CD4-positive, CD25-positive, alpha-beta regulatory T cell (primary cell): ENCODE data around the gene LAMTOR5. TPM values are rescaled to one million over a fixed set of nuclear protein-coding genes. Genes with fewer than 3 reads are reported as not detected.
"Not testable (repeated sequence)": the region's sequence is repeated elsewhere in the genome, so short reads cannot be mapped to it uniquely, and the experiment has no call there.

Source experiments
- ATAC-seq, 2 donors: fragments of 150-1000 bp; cut with Tn5 transposase; one replicate each; pipeline ENCODE4 v1.10.0; 2021; ENCODE audit warnings: low read depth in 2 of 2, moderate number of reproducible peaks in 2 of 2, moderate library complexity in 1 of 2
- DNase-seq, 3 donors: peaks; one replicate each; pipeline versions ENCODE4 v3.0.0 to v3.0.0-alpha.2; 2012 to 2022; ENCODE audit warnings: mixed read lengths in 1 of 3
- H3K27ac ChIP-seq: one replicate; pipeline ENCODE4 v1.7.0; 2013; ENCODE audit warnings: mild to moderate bottlenecking, low read length; ENCODE audit not compliant: insufficient read depth, poor library complexity, severe bottlenecking
- H3K27me3 ChIP-seq: one replicate; pipeline ENCODE4 v1.7.0; 2013; ENCODE audit warnings: low read length; ENCODE audit not compliant: control insufficient read depth, insufficient read depth
- H3K36me3 ChIP-seq: one replicate; pipeline ENCODE4 v1.7.0; 2013; ENCODE audit warnings: mild to moderate bottlenecking, low read length, moderate library complexity; ENCODE audit not compliant: control insufficient read depth, insufficient read depth
- H3K4me1 ChIP-seq: 2 replicates; pipeline ENCODE4 v1.7.0; 2013; ENCODE audit warnings: mild to moderate bottlenecking, low read length; ENCODE audit not compliant: insufficient read depth, control insufficient read depth, poor library complexity, severe bottlenecking
- H3K4me3 ChIP-seq: one replicate; pipeline ENCODE4 v1.7.0; 2013; ENCODE audit warnings: low read depth, mild to moderate bottlenecking, low read length, moderate library complexity
- H3K9me3 ChIP-seq, 2 experiments: 1 replicate in 1 of 2; 2 replicates in 1 of 2; pipeline ENCODE4 v1.7.0; 2013; ENCODE audit warnings: low read length in 2 of 2, mild to moderate bottlenecking in 1 of 2, moderate library complexity in 1 of 2; ENCODE audit not compliant: control insufficient read depth in 2 of 2
- H3K27ac Mint-ChIP-seq, 3 donors: one replicate each; pipeline ENCODE4 v1.8.0; 2020 to 2022; ENCODE audit warnings: mild to moderate bottlenecking in 3 of 3, mixed read lengths in 3 of 3, moderate library complexity in 2 of 3
- H3K27me3 Mint-ChIP-seq: one replicate; pipeline ENCODE4 v1.8.0; 2022; ENCODE audit warnings: mild to moderate bottlenecking, mixed read lengths
- H3K36me3 Mint-ChIP-seq: one replicate; pipeline ENCODE4 v1.8.0; 2020; ENCODE audit warnings: mixed read lengths
- H3K4me1 Mint-ChIP-seq, 4 donors: one replicate each; pipeline ENCODE4 v1.8.0; 2020 to 2022; ENCODE audit warnings: mixed read lengths in 4 of 4, mild to moderate bottlenecking in 1 of 4
- H3K4me3 Mint-ChIP-seq, 4 donors: one replicate each; pipeline ENCODE4 v1.8.0; 2020 to 2022; ENCODE audit warnings: mild to moderate bottlenecking in 4 of 4, mixed read lengths in 4 of 4, moderate library complexity in 3 of 4
- H3K9me3 Mint-ChIP-seq, 7 donors: one replicate each; pipeline ENCODE4 v1.8.0; 2020 to 2022; ENCODE audit warnings: mixed read lengths in 7 of 7, mild to moderate bottlenecking in 3 of 7, moderate library complexity in 2 of 7
- polyA plus RNA-seq, 4 donors: library from polyadenylated mRNA; unstranded; fragments of 300-500 nt; fragmentation: Illumina TruSeq; gene quantifications; one replicate each; pipeline ENCODE4 v1.2.3, GENCODE V29; 2021
- total RNA-seq: library from RNA; stranded (reverse); gene quantifications from one replicate; pipeline ENCODE4 v1.2.3, GENCODE V29; 2022

LAMTOR5 gene
- total and polyA plus RNA-seq, 5 donors from 2014 or later: 79.3 to 409 (median 294) TPM

- not testable (repeated sequence) for H3K4me1 Mint-ChIP-seq, H3K27ac ChIP-seq, DNase-seq, H3K4me3 ChIP-seq, H3K4me3 Mint-ChIP-seq, H3K36me3 Mint-ChIP-seq, H3K9me3 ChIP-seq, ATAC-seq, H3K9me3 Mint-ChIP-seq, H3K4me1 ChIP-seq, H3K36me3 ChIP-seq, H3K27me3 ChIP-seq
- Mint-ChIP-seq H3K27ac (peak overlapping the region in 1 of 3 donors; percentile 29), H3K27me3 (peaks cover 12% of the 10 kb centered on the region)
Measured at GRCh38 chr1:110437645-110438299, 30.3 kb upstream of the LAMTOR5 start.

- no peaks in the 10 kb centered on the region for H3K36me3 ChIP-seq
- H3K4me3 ChIP-seq: no peak overlapping the region
- no peaks in the 10 kb centered on the region for H3K9me3 Mint-ChIP-seq
- ATAC-seq: no peak
- no peak overlapping the region for H3K27ac Mint-ChIP-seq
- no peaks in the 10 kb centered on the region for H3K9me3 ChIP-seq
- no peaks in the 10 kb centered on the region for H3K4me1 ChIP-seq
- H3K36me3 Mint-ChIP-seq: no peaks in the 10 kb centered on the region
- no peak for DNase-seq
- H3K4me1 Mint-ChIP-seq: no peaks in the 10 kb centered on the region
- H3K27ac ChIP-seq: no peak overlapping the region
- no peak overlapping the region for H3K4me3 Mint-ChIP-seq
- peaks cover 3% of the 10 kb centered on the region for H3K27me3 ChIP-seq
- peaks cover 18% of the 10 kb centered on the region for H3K27me3 Mint-ChIP-seq
Measured at GRCh38 chr1:110436635-110437034, 29.1 kb upstream of the LAMTOR5 start.

DNA sequence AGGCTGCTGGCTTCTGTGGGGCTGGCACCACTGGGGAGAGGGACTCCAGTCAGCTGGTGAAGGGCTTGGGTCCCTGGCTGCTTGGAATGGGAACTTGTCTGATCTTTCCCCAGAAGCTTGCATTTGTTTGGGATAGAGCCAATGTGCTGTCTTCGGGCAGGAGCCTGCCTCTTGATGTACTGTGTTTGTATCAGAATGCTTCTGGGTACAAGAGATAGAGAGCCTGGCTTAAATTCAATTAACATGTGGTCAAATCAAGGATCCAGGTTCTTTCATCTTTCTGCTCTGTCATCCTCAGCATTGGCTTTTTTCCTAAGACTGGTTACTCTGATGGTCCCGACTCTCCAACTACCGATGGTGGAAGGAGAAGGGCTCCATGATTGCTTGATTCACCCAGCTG is 27.5 kb upstream of the LAMTOR5 start:
- H3K27ac Mint-ChIP-seq: no peak overlapping the region
- no peaks in the 10 kb centered on the region for H3K36me3 ChIP-seq
- H3K36me3 Mint-ChIP-seq: no peaks in the 10 kb centered on the region
- H3K4me1 ChIP-seq: no peaks in the 10 kb centered on the region
- ATAC-seq (no peak), DNase-seq (no peak)
- no peak overlapping the region for H3K4me3 ChIP-seq
- no peaks in the 10 kb centered on the region for H3K9me3 Mint-ChIP-seq
- no peaks in the 10 kb centered on the region for H3K4me1 Mint-ChIP-seq
- H3K27me3 Mint-ChIP-seq: peaks cover 22% of the 10 kb centered on the region
- no peaks in the 10 kb centered on the region for H3K9me3 ChIP-seq
- no peak overlapping the region for H3K4me3 Mint-ChIP-seq
- H3K27me3 ChIP-seq: peaks cover 5% of the 10 kb centered on the region
- no peak overlapping the region for H3K27ac ChIP-seq

DNA sequence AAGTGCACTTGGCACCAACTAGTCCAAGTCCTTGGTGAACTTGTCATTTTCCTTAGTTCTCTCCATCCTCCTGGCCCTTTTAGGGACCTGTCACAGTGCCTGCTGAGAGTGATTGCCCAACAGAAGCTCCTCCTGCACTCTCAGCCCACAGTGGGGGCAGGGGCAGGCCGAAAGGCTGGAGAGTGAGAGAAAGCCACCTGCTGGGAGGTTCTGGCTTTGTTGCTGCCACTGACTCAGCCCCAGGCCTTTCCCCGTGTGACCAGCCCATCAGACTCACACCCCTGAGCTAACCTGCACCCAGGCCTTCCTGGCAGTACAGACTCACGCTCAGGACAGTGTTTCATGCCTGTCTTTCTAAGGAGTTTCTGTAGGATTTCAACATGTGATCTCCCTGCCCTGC is 26.3 kb upstream of the LAMTOR5 start:
- no peak for ATAC-seq
- Mint-ChIP-seq H3K27ac (no peak overlapping the region), H3K4me1 (no peaks in the 10 kb centered on the region), H3K9me3 (no peaks in the 10 kb centered on the region), H3K4me3 (no peak overlapping the region), H3K36me3 (no peaks in the 10 kb centered on the region), H3K27me3 (peaks cover 15% of the 10 kb centered on the region)
- Histone ChIP-seq H3K27me3 (peaks cover 5% of the 10 kb centered on the region), H3K4me1 (no peaks in the 10 kb centered on the region), H3K36me3 (no peaks in the 10 kb centered on the region), H3K4me3 (no peak overlapping the region), H3K9me3 (no peaks in the 10 kb centered on the region), H3K27ac (no peak overlapping the region)
- DNase-seq: no peak

- H3K27me3 Mint-ChIP-seq: peaks cover 11% of the 10 kb centered on the region
- Histone ChIP-seq H3K27me3 (peaks cover 5% of the 10 kb centered on the region), H3K27ac (no peak overlapping the region), H3K9me3 (no peaks in the 10 kb centered on the region), H3K4me3 (no peak overlapping the region), H3K36me3 (no peaks in the 10 kb centered on the region), H3K4me1 (no peaks in the 10 kb centered on the region)
- no peak for ATAC-seq
- no peaks in the 10 kb centered on the region for H3K36me3 Mint-ChIP-seq
- no peak overlapping the region for H3K27ac Mint-ChIP-seq
- no peaks in the 10 kb centered on the region for H3K4me1 Mint-ChIP-seq
- no peak overlapping the region for H3K4me3 Mint-ChIP-seq
- DNase-seq: no peak
- H3K9me3 Mint-ChIP-seq: no peaks in the 10 kb centered on the region
Measured at GRCh38 chr1:110433213-110433612, 25.7 kb upstream of the LAMTOR5 start.

DNA sequence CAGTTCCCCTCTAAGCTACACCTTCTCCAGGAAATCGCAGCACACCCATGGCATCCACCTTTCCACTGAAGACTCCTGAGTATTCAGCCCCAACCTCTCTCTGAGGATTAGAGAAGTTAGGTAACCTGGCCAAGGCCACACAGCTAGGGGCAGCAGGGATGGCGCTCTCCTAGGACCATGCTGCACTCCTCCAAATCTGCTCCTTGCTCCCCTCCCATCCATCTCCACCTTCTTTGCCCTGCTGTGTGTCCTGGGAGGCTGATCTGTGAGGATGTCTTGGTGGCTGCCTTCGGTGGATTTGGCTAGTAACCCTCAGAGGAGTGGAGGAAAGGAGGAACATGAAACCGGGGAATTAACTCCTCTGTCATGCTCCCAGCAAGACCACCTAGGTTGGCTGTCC is 23.4 kb upstream of the LAMTOR5 start:
- DNase-seq: no peak
- no peak overlapping the region for H3K27ac Mint-ChIP-seq
- no peaks in the 10 kb centered on the region for H3K4me1 Mint-ChIP-seq

GRCh38 chr1:110430366-110430765 is 22.9 kb upstream of the LAMTOR5 start:
- Histone ChIP-seq H3K4me1 (no peaks in the 10 kb centered on the region), H3K27ac (no peak overlapping the region), H3K4me3 (no peak overlapping the region), H3K36me3 (no peaks in the 10 kb centered on the region), H3K27me3 (peaks cover 5% of the 10 kb centered on the region), H3K9me3 (no peaks in the 10 kb centered on the region)
- no peaks in the 10 kb centered on the region for H3K4me1 Mint-ChIP-seq
- peaks cover 16% of the 10 kb centered on the region for H3K27me3 Mint-ChIP-seq
- DNase-seq (no peak), ATAC-seq (no peak)
- H3K9me3 Mint-ChIP-seq: peaks cover 0 to 1% (median 0%) of the 10 kb centered on the region in 7 donors
- no peak overlapping the region for H3K4me3 Mint-ChIP-seq
- H3K36me3 Mint-ChIP-seq: no peaks in the 10 kb centered on the region
- no peak overlapping the region for H3K27ac Mint-ChIP-seq

More for the DNA sequence above, 23.4 kb upstream of the LAMTOR5 start:
- Histone ChIP-seq H3K27ac (no peak overlapping the region), H3K9me3 (no peaks in the 10 kb centered on the region), H3K4me1 (no peaks in the 10 kb centered on the region), H3K27me3 (peaks cover 5% of the 10 kb centered on the region), H3K4me3 (no peak overlapping the region), H3K36me3 (no peaks in the 10 kb centered on the region)
- Mint-ChIP-seq H3K9me3 (no peaks in the 10 kb centered on the region), H3K36me3 (no peaks in the 10 kb centered on the region), H3K27me3 (peaks cover 16% of the 10 kb centered on the region), H3K4me3 (no peak overlapping the region)
- ATAC-seq: no peak

DNA sequence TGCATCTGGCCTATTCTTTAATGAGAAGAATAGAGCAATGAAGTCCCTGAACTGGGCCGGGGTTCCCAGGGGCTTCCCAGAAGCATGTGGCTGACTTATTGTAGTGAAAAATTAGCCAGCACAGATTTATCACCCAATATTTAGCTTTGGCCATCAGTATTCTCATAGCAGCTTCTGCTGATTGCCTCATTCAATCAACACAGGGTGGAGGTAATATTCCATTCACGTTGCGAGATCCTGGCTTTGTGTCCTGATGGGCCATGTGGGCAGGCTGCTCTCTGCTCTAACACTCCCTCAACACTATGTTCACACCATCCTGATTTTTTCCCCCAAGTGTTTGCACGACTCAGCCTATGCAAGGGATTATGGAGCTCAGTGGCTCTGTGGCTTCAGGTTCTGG is 21.5 kb upstream of the LAMTOR5 start:
- Histone ChIP-seq H3K9me3 (no peaks in the 10 kb centered on the region), H3K27ac (no peak overlapping the region), H3K36me3 (no peaks in the 10 kb centered on the region), H3K4me1 (no peaks in the 10 kb centered on the region), H3K4me3 (no peak overlapping the region), H3K27me3 (peaks cover 5% of the 10 kb centered on the region)
- no peak for ATAC-seq
- Mint-ChIP-seq H3K4me3 (no peak overlapping the region), H3K27me3 (peaks cover 16% of the 10 kb centered on the region), H3K4me1 (no peaks in the 10 kb centered on the region), H3K36me3 (no peaks in the 10 kb centered on the region), H3K27ac (no peak overlapping the region), H3K9me3 (peaks cover 0 to 1% (median 0%) of the 10 kb centered on the region in 7 donors)
- DNase-seq: no peak
